Measurements from ENCODE around the gene CAMK2A.

- TF ChIP-seq CTCF (IDR thresholded peaks at IDR 0.05; ENCODE audit: low read depth, low read length, missing input control) (no peak), RAD21 (IDR thresholded peaks at IDR 0.05) (no peak), YY1 (IDR thresholded peaks at IDR 0.05) (no peak), TAF1 (conservative IDR thresholded peaks at IDR 0.05) (no peak), EGR1 (IDR thresholded peaks at IDR 0.05; ENCODE audit: low read depth in 2 of 2) (no peak), JUND (IDR thresholded peaks at IDR 0.05) (no peak), SP1 (IDR thresholded peaks at IDR 0.05) (no peak), GABPA (IDR thresholded peaks at IDR 0.05 in 1 of 2, conservative IDR thresholded peaks at IDR 0.05 in 1 of 2) (no peak), HNF4G (IDR thresholded peaks at IDR 0.05) (no peak), ATF3 (IDR thresholded peaks at IDR 0.05) (no peak), RXRA (IDR thresholded peaks at IDR 0.05) (no peak)
- TF ChIP-seq, protein P1, sequence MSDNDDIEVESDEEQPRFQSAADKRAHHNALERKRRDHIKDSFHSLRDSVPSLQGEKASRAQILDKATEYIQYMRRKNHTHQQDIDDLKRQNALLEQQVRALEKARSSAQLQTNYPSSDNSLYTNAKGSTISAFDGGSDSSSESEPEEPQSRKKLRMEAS (IDR thresholded peaks at IDR 0.05): no peak
- TF ChIP-seq, protein P2, sequence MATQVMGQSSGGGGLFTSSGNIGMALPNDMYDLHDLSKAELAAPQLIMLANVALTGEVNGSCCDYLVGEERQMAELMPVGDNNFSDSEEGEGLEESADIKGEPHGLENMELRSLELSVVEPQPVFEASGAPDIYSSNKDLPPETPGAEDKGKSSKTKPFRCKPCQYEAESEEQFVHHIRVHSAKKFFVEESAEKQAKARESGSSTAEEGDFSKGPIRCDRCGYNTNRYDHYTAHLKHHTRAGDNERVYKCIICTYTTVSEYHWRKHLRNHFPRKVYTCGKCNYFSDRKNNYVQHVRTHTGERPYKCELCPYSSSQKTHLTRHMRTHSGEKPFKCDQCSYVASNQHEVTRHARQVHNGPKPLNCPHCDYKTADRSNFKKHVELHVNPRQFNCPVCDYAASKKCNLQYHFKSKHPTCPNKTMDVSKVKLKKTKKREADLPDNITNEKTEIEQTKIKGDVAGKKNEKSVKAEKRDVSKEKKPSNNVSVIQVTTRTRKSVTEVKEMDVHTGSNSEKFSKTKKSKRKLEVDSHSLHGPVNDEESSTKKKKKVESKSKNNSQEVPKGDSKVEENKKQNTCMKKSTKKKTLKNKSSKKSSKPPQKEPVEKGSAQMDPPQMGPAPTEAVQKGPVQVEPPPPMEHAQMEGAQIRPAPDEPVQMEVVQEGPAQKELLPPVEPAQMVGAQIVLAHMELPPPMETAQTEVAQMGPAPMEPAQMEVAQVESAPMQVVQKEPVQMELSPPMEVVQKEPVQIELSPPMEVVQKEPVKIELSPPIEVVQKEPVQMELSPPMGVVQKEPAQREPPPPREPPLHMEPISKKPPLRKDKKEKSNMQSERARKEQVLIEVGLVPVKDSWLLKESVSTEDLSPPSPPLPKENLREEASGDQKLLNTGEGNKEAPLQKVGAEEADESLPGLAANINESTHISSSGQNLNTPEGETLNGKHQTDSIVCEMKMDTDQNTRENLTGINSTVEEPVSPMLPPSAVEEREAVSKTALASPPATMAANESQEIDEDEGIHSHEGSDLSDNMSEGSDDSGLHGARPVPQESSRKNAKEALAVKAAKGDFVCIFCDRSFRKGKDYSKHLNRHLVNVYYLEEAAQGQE (IDR thresholded peaks at IDR 0.05): no peak
- TF ChIP-seq, protein P3, sequence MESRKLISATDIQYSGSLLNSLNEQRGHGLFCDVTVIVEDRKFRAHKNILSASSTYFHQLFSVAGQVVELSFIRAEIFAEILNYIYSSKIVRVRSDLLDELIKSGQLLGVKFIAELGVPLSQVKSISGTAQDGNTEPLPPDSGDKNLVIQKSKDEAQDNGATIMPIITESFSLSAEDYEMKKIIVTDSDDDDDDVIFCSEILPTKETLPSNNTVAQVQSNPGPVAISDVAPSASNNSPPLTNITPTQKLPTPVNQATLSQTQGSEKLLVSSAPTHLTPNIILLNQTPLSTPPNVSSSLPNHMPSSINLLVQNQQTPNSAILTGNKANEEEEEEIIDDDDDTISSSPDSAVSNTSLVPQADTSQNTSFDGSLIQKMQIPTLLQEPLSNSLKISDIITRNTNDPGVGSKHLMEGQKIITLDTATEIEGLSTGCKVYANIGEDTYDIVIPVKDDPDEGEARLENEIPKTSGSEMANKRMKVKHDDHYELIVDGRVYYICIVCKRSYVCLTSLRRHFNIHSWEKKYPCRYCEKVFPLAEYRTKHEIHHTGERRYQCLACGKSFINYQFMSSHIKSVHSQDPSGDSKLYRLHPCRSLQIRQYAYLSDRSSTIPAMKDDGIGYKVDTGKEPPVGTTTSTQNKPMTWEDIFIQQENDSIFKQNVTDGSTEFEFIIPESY (IDR thresholded peaks at IDR 0.05): no peak
These were observed 76.0 kb downstream of the CAMK2A start for GRCh38 chr5:150213530-150213929.
